GM12873 (cell line): Measurements from ENCODE around the gene CASQ1.

ENCODE experiments used
- CTCF ChIP-seq: IDR thresholded peaks from 2 replicates; pipeline ENCODE4 v1.5.1; 2012; ENCODE audit warnings: low read depth, mild to moderate bottlenecking, moderate library complexity, low read length, control low read depth; ENCODE audit not compliant: insufficient read depth; ENCODE audit errors: missing control alignments

The CASQ1 gene

DNA sequence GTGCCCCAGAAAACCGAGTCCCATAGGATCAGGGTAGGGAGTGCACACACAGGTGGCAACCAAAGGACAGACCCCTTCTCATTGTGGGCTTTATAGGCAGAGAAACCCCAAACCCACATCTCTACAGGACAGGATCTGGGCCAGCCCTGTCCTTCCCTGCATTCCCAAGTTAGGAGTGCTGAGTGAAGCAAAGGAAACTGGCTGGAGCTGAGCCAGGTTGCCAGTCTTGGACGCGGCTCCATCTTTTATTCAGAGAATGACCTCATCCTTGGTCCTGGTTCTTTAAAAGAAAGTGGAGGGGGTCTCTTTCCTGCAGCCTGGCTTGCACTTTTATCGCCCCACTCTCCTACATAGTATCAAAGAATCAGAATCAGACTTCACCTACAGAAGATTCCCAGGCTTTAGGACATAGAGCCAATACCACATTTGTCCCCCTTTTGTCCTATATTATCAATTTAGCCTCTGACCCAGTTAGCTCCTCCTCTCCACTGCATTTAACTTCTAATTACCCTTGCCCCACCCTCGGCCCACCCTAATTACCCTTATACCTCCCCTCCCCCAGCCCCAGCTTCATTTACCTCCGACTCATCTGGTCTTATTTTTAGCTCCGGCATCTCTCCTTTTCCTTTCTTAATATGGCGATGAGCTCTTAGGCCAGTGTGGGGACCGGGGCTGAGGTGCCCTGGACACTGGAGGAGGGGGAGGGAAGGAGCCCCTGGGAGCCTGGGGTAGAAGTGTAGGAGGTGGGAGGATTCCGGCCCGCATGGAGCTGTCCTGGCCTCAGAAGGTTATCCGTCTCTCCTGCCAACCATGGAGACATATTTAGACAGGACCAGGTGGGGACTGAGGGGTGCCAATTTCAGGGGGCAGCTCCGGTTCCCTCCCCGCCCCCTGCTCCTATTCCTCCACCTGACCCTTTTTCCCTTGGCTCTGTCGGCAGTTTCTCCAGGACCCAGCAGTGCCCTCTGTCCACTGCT lies at the start of gene CASQ1:
CASQ1 (plus strand) TSS at position 927 of the 977 bp plus-strand sequence. CDS start 177 bp downstream, outside the sequence.
- no peak for TF ChIP-seq CTCF

DNA sequence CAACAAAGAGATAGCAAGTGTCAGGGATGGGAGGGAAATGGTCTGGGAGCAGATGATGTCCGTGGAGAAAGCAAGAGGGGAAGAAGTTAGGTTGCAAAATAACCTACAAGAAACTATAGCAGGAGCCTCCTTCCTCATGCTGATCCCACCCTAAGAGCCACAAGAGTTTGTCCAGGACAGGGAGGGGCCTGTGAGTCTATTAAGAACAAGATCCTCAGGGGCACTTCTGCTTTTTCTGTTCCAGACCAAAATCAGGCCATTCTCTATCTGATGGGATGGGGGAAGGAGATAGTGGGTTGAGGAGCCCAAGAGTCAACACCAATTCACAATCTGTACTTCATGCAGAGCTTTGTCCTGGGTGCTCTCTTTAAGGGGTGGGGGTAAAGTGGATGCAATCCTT lies 46.7 kb upstream of the CASQ1 start:
- no peak for TF ChIP-seq CTCF

DNA sequence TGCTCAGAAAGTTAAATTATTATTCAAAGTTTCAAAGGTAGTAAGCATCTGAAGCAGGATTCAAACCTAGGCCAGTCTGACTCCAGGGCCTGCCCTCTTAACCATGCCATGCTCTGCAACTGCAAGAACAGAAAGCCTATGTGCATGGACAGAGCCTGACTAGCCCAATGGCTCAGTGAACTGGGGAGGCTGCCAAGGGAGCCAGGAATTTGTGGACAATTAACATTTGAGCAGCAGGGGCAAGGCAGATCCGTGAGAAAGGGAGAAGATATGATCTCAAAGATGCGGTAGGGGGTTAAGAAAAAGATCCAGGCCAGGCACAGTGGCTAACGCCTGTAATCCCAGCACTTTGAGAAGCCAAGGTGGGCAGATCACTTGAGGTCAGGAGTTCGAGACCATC lies 45.5 kb upstream of the CASQ1 start:
- no peak for TF ChIP-seq CTCF

- TF ChIP-seq CTCF, result no peak
Observed at GRCh38 chr1:160146107-160146506, 44.3 kb upstream of the CASQ1 start.

DNA sequence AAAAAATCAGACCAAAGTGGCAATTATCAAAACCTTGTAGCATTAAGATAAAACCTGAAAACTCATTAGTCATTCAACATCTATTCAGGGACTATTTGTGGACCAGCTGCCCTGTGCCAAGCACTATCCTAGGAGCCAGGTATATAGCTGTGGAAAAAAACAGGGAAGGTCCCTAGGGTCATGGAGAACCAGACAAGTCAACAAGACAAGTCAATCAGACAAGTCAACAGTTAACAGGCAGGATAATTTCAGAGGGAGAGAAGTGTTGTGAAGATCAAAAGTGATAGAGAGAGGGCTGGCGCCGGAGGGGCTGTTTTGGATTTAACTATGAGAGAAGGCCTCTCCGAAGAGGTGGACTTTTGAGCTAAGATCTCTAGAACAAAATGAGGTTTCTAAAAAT lies 42.3 kb upstream of the CASQ1 start:
- TF ChIP-seq CTCF, result no peak

DNA sequence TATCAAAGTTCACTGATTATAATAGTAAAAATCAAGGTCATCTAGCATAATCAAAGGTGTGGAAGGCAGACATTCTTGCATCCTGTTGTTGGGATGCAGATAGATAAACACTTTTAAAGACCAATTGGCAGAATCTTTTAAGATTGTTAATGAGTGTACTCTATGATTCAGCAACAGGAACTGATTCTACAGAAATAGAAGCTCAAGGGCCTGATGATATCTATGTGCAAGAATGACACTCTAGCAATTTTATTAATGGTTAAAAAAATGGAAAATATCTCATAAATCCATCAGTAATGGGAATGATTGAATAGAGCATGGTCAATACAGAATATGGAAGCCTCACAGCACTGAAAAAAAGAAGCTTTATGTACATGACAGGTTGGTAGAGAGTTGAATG lies 41.1 kb upstream of the CASQ1 start:
- no peak for TF ChIP-seq CTCF

DNA sequence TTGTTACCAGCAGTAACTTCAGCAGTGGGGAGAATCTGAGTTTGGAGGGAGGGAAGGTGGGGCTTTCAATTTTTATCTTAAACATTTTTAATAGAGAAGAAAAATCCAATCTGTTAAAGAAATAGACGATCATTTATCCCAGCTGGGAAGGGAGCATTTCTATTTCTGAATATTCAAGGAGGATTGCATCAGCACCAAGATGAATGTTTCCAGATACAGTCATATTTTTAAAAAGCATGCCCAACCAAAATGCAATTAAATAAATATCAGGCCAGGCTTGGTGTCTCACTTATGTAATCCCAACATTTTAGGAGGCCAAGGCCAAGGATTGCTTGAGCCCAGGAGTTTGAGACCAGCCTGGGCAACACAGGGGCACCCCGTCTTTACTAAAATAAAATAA lies 40.7 kb upstream of the CASQ1 start:
- no peak for TF ChIP-seq CTCF
